Measurements from ENCODE around the gene ZNF738.

Gene ZNF738

GRCh38 chr19:21423057-21424041, 64.5 kb downstream of the ZNF738 start:
- Histone ChIP-seq H3K4me1 (ENCODE audit: control insufficient read depth, insufficient read depth, low read length) (no peaks in the 10 kb centered on the region), H3K4me2 (ENCODE audit: low read length) (no peak overlapping the region), H3K27me3 (ENCODE audit: control insufficient read depth, insufficient read depth, low read length) (no peaks in the 10 kb centered on the region), H3K9ac (ENCODE audit: low read depth, low read length) (no peak overlapping the region), H3K36me3 (ENCODE audit: insufficient read depth, low read length) (peaks cover 3% of the 10 kb centered on the region), H3K9me3 (replicated peaks; ENCODE audit: low read length) (peaks cover 40% of the 10 kb centered on the region), H3K4me3 (ENCODE audit: low read length) (no peak overlapping the region)

Measured in skeletal muscle satellite cell (primary cell).